Lung (tissue), 12 donors: ENCODE data around the gene PET100. TPM values are rescaled to one million over a fixed set of nuclear protein-coding genes. Genes with fewer than 3 reads are reported as not detected.

Experiments
- ATAC-seq: fragments of 200-7000 bp; cut with Tn5 transposase; one replicate; pipeline ENCODE4 v1.9.1; 2020; ENCODE audit warnings: moderate number of reproducible peaks; ENCODE audit not compliant: insufficient read depth, low FRiP score
- DNase-seq, 3 donors: peaks; one replicate each; pipeline ENCODE4 v3.0.0-alpha.2; 2013 to 2017
- H3K27ac ChIP-seq, 2 donors: one replicate each; pipeline ENCODE4 v1.5.1; 2013; ENCODE audit warnings: mild to moderate bottlenecking in 2 of 2, moderate library complexity in 2 of 2, control low read depth in 1 of 2, inconsistent platforms in 1 of 2, low read depth in 1 of 2, low read length in 1 of 2
- H3K27me3 ChIP-seq, 3 donors: one replicate each; pipeline ENCODE4 v1.5.1; 2013; ENCODE audit warnings: low read length in 2 of 3; ENCODE audit not compliant: control insufficient read depth in 3 of 3, insufficient read depth in 3 of 3
- H3K36me3 ChIP-seq, 4 donors: one replicate each; pipeline ENCODE4 v1.5.1; 2013; ENCODE audit warnings: low read length in 4 of 4, mild to moderate bottlenecking in 1 of 4, moderate library complexity in 1 of 4; ENCODE audit not compliant: control insufficient read depth in 4 of 4, insufficient read depth in 4 of 4
- H3K4me1 ChIP-seq, 5 donors: one replicate each; pipeline ENCODE4 v1.5.1; 2013; ENCODE audit warnings: low read length in 5 of 5, mild to moderate bottlenecking in 2 of 5, moderate library complexity in 1 of 5; ENCODE audit not compliant: control insufficient read depth in 5 of 5, insufficient read depth in 5 of 5
- H3K4me3 ChIP-seq: one replicate; pipeline ENCODE4 v1.5.1; 2013; ENCODE audit warnings: mild to moderate bottlenecking, control low read depth, moderate library complexity
- H3K9ac ChIP-seq, 2 donors: one replicate each; pipeline ENCODE4 v1.5.1; 2013; ENCODE audit warnings: low read length in 2 of 2, control low read depth in 1 of 2; ENCODE audit not compliant: insufficient read depth in 1 of 2
- H3K9me3 ChIP-seq, 4 donors: one replicate each; pipeline ENCODE4 v1.5.1; 2013; ENCODE audit warnings: low read length in 3 of 4, mild to moderate bottlenecking in 1 of 4, moderate library complexity in 1 of 4; ENCODE audit not compliant: control insufficient read depth in 4 of 4, insufficient read depth in 3 of 4
- WGBS, 2 donors: extraction: QIAGEN DNeasy Blood & Tissue Kit; methylation state at CpG; one replicate each; pipeline ENCODE4 v1.1.7; 2013; 5-methylcytosine and 5-hydroxymethylcytosine counted together
- polyA plus RNA-seq, 2 donors: library from polyadenylated mRNA; stranded (reverse); fragments of 200-250 nt; gene quantifications; one replicate each; pipeline ENCODE4 v1.2.1, GENCODE V29; 2013
- total RNA-seq, 2 donors: library from RNA; depleted of rRNA in 1 of 2; stranded (reverse); fragments of >200 nt in 1 of 2; gene quantifications; one replicate each; pipeline ENCODE4 v1.2.1, GENCODE V29; 2014 to 2021
- TF ChIP-seq, protein P1 (sequence below): IDR thresholded peaks from 2 replicates; pipeline ENCODE4 v1.5.1; 2012; ENCODE audit warnings: mild to moderate bottlenecking; ENCODE audit errors: control extremely low read depth, extremely low read depth
- donor health status: control.
- donor health status: control.
- donor health status: Bipolar disorder and iron deficiency.
- donor health status: healthy.
- donor health status: DM: yes; HTN: yes; CAD: no.

PET100 gene
- total and polyA plus RNA-seq, 4 donors, result 26.9 to 383 (median 88.1) TPM

GRCh38 chr19:7676854-7677253, 47.3 kb downstream of the PET100 start, which contains the start of gene MCEMP1:
Gene MCEMP1 (plus strand): TSS chr19:7677090. CDS start chr19:7677121, 31 bp downstream.
- WGBS, 2 donors, result 4 to 13% methylated on average over 10 of the region's 10 CpGs
- Histone ChIP-seq H3K27ac (peak within 1 kb of the TSS in 1 of 2 donors; percentile 55), H3K4me3 (peak within 1 kb of the TSS; percentile 15), H3K9ac (no peak within 1 kb of the TSS), H3K36me3 (peaks cover 0 to 3% (median 0%) of the 10 kb centered on the region in 4 donors), H3K27me3 (peaks cover 3 to 16% (median 7%) of the 10 kb centered on the region in 3 donors), H3K9me3 (peaks cover 0 to under 1% (median 0%) of the 10 kb centered on the region in 4 donors), H3K4me1 (peaks cover 0 to 8% (median 4%) of the 10 kb centered on the region in 5 donors)
- DNase-seq, result no peak
- TF ChIP-seq, protein P1, sequence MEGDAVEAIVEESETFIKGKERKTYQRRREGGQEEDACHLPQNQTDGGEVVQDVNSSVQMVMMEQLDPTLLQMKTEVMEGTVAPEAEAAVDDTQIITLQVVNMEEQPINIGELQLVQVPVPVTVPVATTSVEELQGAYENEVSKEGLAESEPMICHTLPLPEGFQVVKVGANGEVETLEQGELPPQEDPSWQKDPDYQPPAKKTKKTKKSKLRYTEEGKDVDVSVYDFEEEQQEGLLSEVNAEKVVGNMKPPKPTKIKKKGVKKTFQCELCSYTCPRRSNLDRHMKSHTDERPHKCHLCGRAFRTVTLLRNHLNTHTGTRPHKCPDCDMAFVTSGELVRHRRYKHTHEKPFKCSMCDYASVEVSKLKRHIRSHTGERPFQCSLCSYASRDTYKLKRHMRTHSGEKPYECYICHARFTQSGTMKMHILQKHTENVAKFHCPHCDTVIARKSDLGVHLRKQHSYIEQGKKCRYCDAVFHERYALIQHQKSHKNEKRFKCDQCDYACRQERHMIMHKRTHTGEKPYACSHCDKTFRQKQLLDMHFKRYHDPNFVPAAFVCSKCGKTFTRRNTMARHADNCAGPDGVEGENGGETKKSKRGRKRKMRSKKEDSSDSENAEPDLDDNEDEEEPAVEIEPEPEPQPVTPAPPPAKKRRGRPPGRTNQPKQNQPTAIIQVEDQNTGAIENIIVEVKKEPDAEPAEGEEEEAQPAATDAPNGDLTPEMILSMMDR, result no peak
- no peak for ATAC-seq

DNA sequence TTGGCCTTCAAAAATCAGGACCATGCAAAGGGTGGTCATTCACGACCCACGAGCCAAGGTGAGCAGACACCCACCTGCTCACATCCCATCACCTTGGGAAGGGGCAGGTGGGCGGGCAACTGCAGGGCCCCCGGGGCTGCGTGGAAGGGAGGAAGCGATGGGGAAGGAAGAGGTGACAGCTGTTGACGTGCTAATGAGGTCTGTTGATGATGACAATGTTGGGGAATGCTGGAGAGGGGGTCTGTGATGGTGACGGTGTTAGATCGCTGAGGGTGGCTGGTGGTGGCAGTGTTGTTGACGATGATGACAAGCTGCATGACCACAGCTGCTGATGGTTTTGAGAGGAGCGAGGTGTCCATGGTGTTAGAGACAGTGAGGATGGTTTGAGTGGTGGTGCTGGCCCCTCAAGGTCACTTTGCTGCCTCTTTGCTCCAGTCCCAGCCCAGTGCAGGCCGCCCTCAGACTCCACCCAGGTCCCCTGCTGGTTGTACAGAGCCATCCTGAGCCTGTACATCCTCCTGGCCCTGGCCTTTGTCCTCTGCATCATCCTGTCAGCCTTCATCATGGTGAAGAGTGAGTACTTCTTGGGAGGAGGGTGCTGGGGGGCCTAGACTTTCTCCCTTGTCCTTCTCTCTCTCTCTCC, 48.2 kb downstream of the PET100 start:
- peaks cover 0 to 12% (median 4%) of the 10 kb centered on the region in 5 donors for H3K4me1 ChIP-seq
- ATAC-seq (no peak), DNase-seq (no peak)
- H3K36me3 ChIP-seq, result peaks cover 0 to 8% (median 3%) of the 10 kb centered on the region in 4 donors
- H3K27me3 ChIP-seq, result peaks cover 0 to 12% (median 4%) of the 10 kb centered on the region in 3 donors
- TF ChIP-seq, protein P1, result no peak
- 25 to 45% methylated on average over 12 of the region's 12 CpGs for WGBS, 2 donors
- H3K9ac ChIP-seq, result no peak overlapping the region
- no peaks in the 10 kb centered on the region for H3K9me3 ChIP-seq
- H3K27ac ChIP-seq, result peak overlapping the region in 1 of 2 donors; percentile 55
- H3K4me3 ChIP-seq, result peak overlapping the region; percentile 15

GRCh38 chr19:7678971-7679751, 49.6 kb downstream of the PET100 start:
- peaks cover 0 to 8% (median 4%) of the 10 kb centered on the region in 3 donors for H3K27me3 ChIP-seq
- H3K9me3 ChIP-seq, result no peaks in the 10 kb centered on the region
- peaks cover 0 to 12% (median 4%) of the 10 kb centered on the region in 5 donors for H3K4me1 ChIP-seq
- no peak overlapping the region for H3K4me3 ChIP-seq
- ATAC-seq, result no peak
- TF ChIP-seq, protein P1, result no peak
- H3K27ac ChIP-seq, result no peak overlapping the region
- H3K36me3 ChIP-seq, result peaks cover 0 to 14% (median 6%) of the 10 kb centered on the region in 4 donors
- WGBS, 2 donors, result 43 to 44% methylated on average over 30 of the region's 30 CpGs
- H3K9ac ChIP-seq, result no peak overlapping the region
- peak in 1 of 3 donors; percentile 16 for DNase-seq
